Panc1 (cell line): ENCODE measurements around the gene RHOH.

Experiments
- CTCF ChIP-seq: fragments of 450-650 bp; IDR thresholded peaks from 2 replicates; pipeline ENCODE4 v1.5.1; 2017; ENCODE audit warnings: mild to moderate bottlenecking
- REST ChIP-seq, 2 experiments: IDR thresholded peaks; 2 replicates each; pipeline ENCODE4 v1.6.1; 2011 to 2012; ENCODE audit warnings: low read depth in 2 of 2, control low read depth in 1 of 2, low read length in 1 of 2, mild to moderate bottlenecking in 1 of 2, moderate library complexity in 1 of 2; ENCODE audit not compliant: insufficient read depth in 1 of 2
- SIN3A ChIP-seq: IDR thresholded peaks from 2 replicates; pipeline ENCODE4 v1.6.1; 2012; ENCODE audit warnings: low read depth, mild to moderate bottlenecking, low read length, moderate library complexity, borderline replicate concordance; ENCODE audit not compliant: insufficient read depth

DNA sequence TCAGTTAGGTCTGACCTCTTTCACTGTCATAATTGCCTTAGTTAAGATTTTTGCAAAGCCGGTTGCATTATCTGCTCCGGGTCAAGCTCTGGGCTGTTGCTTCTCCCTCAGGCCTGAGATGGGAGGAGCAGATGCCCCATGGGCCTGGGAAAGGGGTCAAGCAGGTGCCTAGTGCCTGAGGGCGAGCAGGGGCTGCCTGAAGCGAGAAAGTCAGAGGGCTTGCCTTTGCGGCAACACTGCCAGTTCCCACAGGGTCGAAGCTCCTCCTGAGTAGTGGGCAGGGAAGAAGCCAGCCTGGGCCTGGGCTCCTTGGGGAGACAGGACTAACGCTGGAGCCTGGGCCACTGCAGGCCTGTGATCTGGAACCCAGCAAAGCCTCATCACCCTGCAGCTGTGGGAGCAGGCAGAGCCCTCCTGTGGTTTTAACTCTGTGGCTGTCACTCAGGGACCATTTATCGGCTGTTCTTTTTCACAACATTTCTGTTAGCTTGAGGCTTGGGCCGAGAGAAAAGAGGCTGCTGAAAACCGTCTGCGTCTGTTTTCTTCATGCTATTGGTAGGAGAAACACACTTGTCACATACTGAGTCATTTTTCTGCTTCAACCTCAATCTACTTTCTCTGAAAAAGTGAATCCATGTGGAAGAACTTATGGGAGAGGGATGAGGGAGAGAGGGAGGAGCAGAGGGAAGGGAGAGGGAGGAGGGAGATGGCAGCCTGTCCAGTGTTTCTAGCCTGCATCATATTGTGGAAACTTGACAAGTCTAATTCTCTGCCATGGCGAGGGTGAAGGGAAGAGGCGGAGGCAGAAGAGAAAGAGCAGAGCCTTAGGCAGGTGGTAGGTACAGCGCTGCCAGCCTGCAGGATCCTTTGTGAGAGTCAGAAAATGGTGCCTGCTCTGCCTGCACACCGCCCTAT is 68.4 kb downstream of the RHOH start:
- TF ChIP-seq CTCF (no peak), REST (IDR thresholded peaks at IDR 0.05; ENCODE audit: insufficient read depth in 1 of 2, low read depth in 2 of 2, low read length in 1 of 2) (no peak), SIN3A (no peak)
